ENCODE data around the gene NAA35. TPM values are rescaled to one million over a fixed set of nuclear protein-coding genes. Genes with fewer than 3 reads are reported as not detected.

NAA35 gene
- total and polyA plus RNA-seq, 2 of the 8 experiments (the other 6 are each of a cell fraction or from before 2014, with no cell fraction given) = 12.9 to 35.2 TPM

- TF ChIP-seq CTBP2 (IDR thresholded peaks at IDR 0.05; ENCODE audit: borderline replicate concordance, insufficient read depth, insufficient read length, low read length) = no peak
- TF ChIP-seq SP4 (IDR thresholded peaks at IDR 0.05; ENCODE audit: low read length) = no peak
- no peak for TF ChIP-seq EP300 (IDR thresholded peaks at IDR 0.05; ENCODE audit: borderline replicate concordance in 1 of 2, low read depth in 2 of 2, low read length in 2 of 2)
- no peak for TF ChIP-seq BACH1 (IDR thresholded peaks at IDR 0.05; ENCODE audit: low read length)
- no peak for TF ChIP-seq SP2 (IDR thresholded peaks at IDR 0.05; ENCODE audit: low read length)
- no peak for TF ChIP-seq POLR2A (IDR thresholded peaks at IDR 0.05; ENCODE audit: control extremely low read depth in 1 of 2, low read depth in 2 of 2, low read length in 2 of 2)
- no peak for TF ChIP-seq PHF8 (conservative IDR thresholded peaks at IDR 0.05; ENCODE audit: low read depth, low read length)
- no peak for TF ChIP-seq KDM1A (IDR thresholded peaks at IDR 0.05; ENCODE audit: borderline replicate concordance, low read length)
Measured at GRCh38 chr9:86042199-86042978, 101.4 kb downstream of the NAA35 start (continued).
